Fibroblast of lung (primary cell): ENCODE data around the gene TRIM8.

Source experiments
- CTCF ChIP-seq, 2 donors: IDR thresholded peaks in 1 of 2; conservative IDR thresholded peaks in 1 of 2; 1 replicate in 1 of 2; 2 replicates in 1 of 2; pipeline ENCODE4 v1.5.1; 2011 to 2012; ENCODE audit warnings: low read length in 2 of 2, control low read depth in 1 of 2, inconsistent platforms in 1 of 2, low read depth in 1 of 2, mild to moderate bottlenecking in 1 of 2
- EZH2 ChIP-seq: IDR thresholded peaks from 2 replicates; pipeline ENCODE4 v1.5.1; 2012; ENCODE audit warnings: low read length, control low read depth, mild to moderate bottlenecking; ENCODE audit errors: missing control alignments

- TF ChIP-seq EZH2 (no peak), CTCF (conservative IDR thresholded peaks at IDR 0.05 in 1 of 2, IDR thresholded peaks at IDR 0.05 in 1 of 2; ENCODE audit: low read depth in 1 of 2, low read length in 2 of 2) (no peak)
Measured at GRCh38 chr10:102598243-102598642, 46.0 kb upstream of the TRIM8 start.
